ENCODE data around the gene HSPA12B.

DNA sequence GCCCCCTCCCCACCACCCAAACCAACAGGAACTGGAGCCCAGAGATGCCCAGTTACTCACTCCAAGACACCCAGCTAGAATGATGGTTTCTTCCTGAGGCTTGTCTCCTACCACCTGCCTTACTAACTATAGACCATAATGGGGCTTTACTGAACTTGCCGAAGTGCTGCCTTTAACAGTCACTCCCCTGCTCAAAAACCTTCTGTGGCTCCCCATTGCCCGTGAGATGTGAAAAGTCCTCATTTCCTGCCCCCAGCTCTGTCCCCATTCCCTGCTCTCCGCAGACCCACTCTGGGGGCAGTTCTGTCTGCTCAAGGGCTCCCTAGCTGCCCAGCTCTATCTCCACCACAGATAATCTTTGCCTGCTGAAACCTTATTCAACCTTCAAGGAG is 25.0 kb upstream of the HSPA12B start:
- TF ChIP-seq, protein P1, sequence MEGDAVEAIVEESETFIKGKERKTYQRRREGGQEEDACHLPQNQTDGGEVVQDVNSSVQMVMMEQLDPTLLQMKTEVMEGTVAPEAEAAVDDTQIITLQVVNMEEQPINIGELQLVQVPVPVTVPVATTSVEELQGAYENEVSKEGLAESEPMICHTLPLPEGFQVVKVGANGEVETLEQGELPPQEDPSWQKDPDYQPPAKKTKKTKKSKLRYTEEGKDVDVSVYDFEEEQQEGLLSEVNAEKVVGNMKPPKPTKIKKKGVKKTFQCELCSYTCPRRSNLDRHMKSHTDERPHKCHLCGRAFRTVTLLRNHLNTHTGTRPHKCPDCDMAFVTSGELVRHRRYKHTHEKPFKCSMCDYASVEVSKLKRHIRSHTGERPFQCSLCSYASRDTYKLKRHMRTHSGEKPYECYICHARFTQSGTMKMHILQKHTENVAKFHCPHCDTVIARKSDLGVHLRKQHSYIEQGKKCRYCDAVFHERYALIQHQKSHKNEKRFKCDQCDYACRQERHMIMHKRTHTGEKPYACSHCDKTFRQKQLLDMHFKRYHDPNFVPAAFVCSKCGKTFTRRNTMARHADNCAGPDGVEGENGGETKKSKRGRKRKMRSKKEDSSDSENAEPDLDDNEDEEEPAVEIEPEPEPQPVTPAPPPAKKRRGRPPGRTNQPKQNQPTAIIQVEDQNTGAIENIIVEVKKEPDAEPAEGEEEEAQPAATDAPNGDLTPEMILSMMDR (IDR thresholded peaks at IDR 0.05): no peak
- TF ChIP-seq ZFX (IDR thresholded peaks at IDR 0.05; ENCODE audit: borderline replicate concordance): no peak

Measured in 22Rv1 (cell line).